ENCODE data around the gene MXD1. TPM values are rescaled to one million over a fixed set of nuclear protein-coding genes. Genes with fewer than 3 reads are reported as not detected.

Gene MXD1
- total RNA-seq, 1 donor from 2014 or later: 4.8 TPM

GRCh38 chr2:69975136-69975852 is 60.4 kb downstream of the MXD1 start:
- DNase-seq (ENCODE audit: extremely low read depth, low read depth, low spot score): no peak

GRCh38 chr2:69975853-69976462 is 61.0 kb downstream of the MXD1 start:
- DNase-seq (ENCODE audit: extremely low read depth, low read depth, low spot score): no peak

GRCh38 chr2:69977186-69977585 is 62.3 kb downstream of the MXD1 start:
- DNase-seq (ENCODE audit: extremely low read depth, low read depth, low spot score): no peak

- no peak for DNase-seq (ENCODE audit: extremely low read depth, low read depth, low spot score)
Measured at GRCh38 chr2:69977906-69978482, 63.1 kb downstream of the MXD1 start.

GRCh38 chr2:69979902-69980807 is 65.2 kb downstream of the MXD1 start:
- DNase-seq (ENCODE audit: extremely low read depth, low read depth, low spot score): no peak

GRCh38 chr2:69983392-69983966 is 68.6 kb downstream of the MXD1 start:
- no peak for DNase-seq (ENCODE audit: extremely low read depth, low read depth, low spot score)

- no peak for DNase-seq (ENCODE audit: extremely low read depth, low read depth, low spot score)
Measured at GRCh38 chr2:69985216-69985615, 70.3 kb downstream of the MXD1 start.

- no peak for DNase-seq (ENCODE audit: extremely low read depth, low read depth, low spot score)
Measured at GRCh38 chr2:69985688-69986087, 70.8 kb downstream of the MXD1 start.

GRCh38 chr2:69986691-69987090 is 71.8 kb downstream of the MXD1 start:
- no peak for DNase-seq (ENCODE audit: extremely low read depth, low read depth, low spot score)

- no peak for DNase-seq (ENCODE audit: extremely low read depth, low read depth, low spot score)
Measured at GRCh38 chr2:69988086-69988635, 73.3 kb downstream of the MXD1 start.

- no peak for DNase-seq (ENCODE audit: extremely low read depth, low read depth, low spot score)
Measured at GRCh38 chr2:69989009-69989408, 74.1 kb downstream of the MXD1 start.

GRCh38 chr2:69989441-69990105 is 74.7 kb downstream of the MXD1 start:
- no peak for DNase-seq (ENCODE audit: extremely low read depth, low read depth, low spot score)

Other genes with a start within 250 kb of the MXD1 start
- 75.5 and 81.0 TPM in 2 replicates for gene ANXA4, start 173.0 kb upstream of the MXD1 start, total RNA-seq
- 6.2 and 9.4 TPM in 2 replicates for gene GMCL1, start 85.4 kb upstream of the MXD1 start, total RNA-seq
- gene SNRNP27, start 21.2 kb upstream of the MXD1 start, total RNA-seq: 49.3 and 66.6 TPM in 2 replicates
- gene ASPRV1, start 46.5 kb downstream of the MXD1 start, total RNA-seq: 0.64 and 0.82 TPM in 2 replicates
- 140 and 237 TPM in 2 replicates for gene PCBP1, start 172.4 kb downstream of the MXD1 start, total RNA-seq

Measured in glomerular endothelial cell (primary cell).